ENCODE measurements around the gene PGLYRP4.
"Not testable (repeated sequence)": the region's sequence is repeated elsewhere in the genome, so short reads cannot be mapped to it uniquely, and the experiment has no call there.

PGLYRP4 gene

GRCh38 chr1:153352523-153352922, 3.9 kb upstream of the PGLYRP4 start:
- Histone ChIP-seq H3K27me3 (ENCODE audit: insufficient read depth, low read length, poor library complexity) (no peaks in the 10 kb centered on the region), H3K4ac (ENCODE audit: low read depth, low read length) (no peak overlapping the region), H3K56ac (ENCODE audit: low read length) (no peak overlapping the region), H3K4me3 (ENCODE audit: low read length) (no peak overlapping the region), H3K23ac (ENCODE audit: low read length) (no peak overlapping the region), H3K27ac (ENCODE audit: low read depth, low read length) (no peak overlapping the region), H4K8ac (ENCODE audit: low read depth, low read length) (no peak overlapping the region), H3K9ac (ENCODE audit: low read length) (no peak overlapping the region), H2BK5ac (ENCODE audit: low read length) (no peak overlapping the region), H3K36me3 (ENCODE audit: control insufficient read depth, insufficient read depth, low read length) (no peaks in the 10 kb centered on the region), H3K4me2 (ENCODE audit: low read length) (no peak overlapping the region), H4K5ac (ENCODE audit: low read length) (no peak overlapping the region), H3K18ac (ENCODE audit: low read length) (no peak overlapping the region), H2BK120ac (ENCODE audit: low read depth, low read length) (no peak overlapping the region), H3K4me1 (ENCODE audit: control insufficient read depth, low read depth, low read length) (no peaks in the 10 kb centered on the region), H3K79me2 (ENCODE audit: control insufficient read depth, insufficient read depth, low read length) (no peaks in the 10 kb centered on the region), H3K79me1 (ENCODE audit: low read length) (no peaks in the 10 kb centered on the region), H2BK15ac (replicated peaks; ENCODE audit: low read depth) (no peak overlapping the region), H2AK5ac (ENCODE audit: low read length) (no peak overlapping the region)
- peak; percentile 72 for DNase-seq
- no CpG with 5 or more reads among the region's 4 CpGs for WGBS (ENCODE audit: extremely low coverage, insufficient coverage, low lambda C conversion rate)

DNA sequence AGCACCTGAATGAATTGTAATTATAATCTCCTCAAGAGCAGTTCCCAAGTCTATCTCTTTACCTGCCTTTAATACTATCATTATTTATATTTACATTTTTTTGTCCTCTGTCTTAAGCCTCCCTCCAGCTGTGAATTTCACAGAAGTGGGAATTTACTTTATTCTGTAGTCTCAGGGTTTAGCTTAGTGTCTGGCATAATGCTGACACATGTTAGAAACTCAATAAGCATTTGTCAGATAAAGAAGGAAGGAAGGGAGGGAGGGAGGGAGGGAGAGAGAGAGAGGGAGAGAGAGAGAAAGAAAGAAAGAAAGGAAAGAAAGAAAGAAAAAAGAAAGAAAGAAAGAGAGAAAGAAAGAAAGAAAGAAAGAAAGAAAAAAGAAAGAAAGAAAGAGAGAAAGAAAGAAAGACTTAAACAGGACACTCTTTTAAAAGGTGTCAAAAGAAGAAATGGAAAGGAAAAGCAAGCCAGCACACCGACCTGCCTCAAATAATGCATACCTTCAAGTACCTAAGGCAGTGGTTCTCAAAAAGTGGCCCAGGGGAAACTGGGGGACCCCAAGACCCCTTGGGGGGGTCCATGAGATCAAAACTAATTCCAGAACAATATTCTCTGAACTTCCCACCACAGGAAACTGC, 1.8 kb upstream of the PGLYRP4 start:
- Histone ChIP-seq H4K8ac (ENCODE audit: low read depth, low read length) (no peak overlapping the region), H3K79me1 (ENCODE audit: low read length) (no peaks in the 10 kb centered on the region), H3K4me3 (ENCODE audit: low read length) (no peak overlapping the region), H2BK5ac (ENCODE audit: low read length) (no peak overlapping the region), H3K9ac (ENCODE audit: low read length) (no peak overlapping the region), H3K4ac (ENCODE audit: low read depth, low read length) (no peak overlapping the region), H3K27ac (ENCODE audit: low read depth, low read length) (no peak overlapping the region), H3K56ac (ENCODE audit: low read length) (no peak overlapping the region), H3K36me3 (ENCODE audit: control insufficient read depth, insufficient read depth, low read length) (no peaks in the 10 kb centered on the region), H3K79me2 (ENCODE audit: control insufficient read depth, insufficient read depth, low read length) (no peaks in the 10 kb centered on the region), H3K18ac (ENCODE audit: low read length) (no peak overlapping the region), H3K4me1 (ENCODE audit: control insufficient read depth, low read depth, low read length) (no peaks in the 10 kb centered on the region), H3K27me3 (ENCODE audit: insufficient read depth, low read length, poor library complexity) (no peaks in the 10 kb centered on the region), H4K5ac (ENCODE audit: low read length) (no peak overlapping the region), H2BK120ac (ENCODE audit: low read depth, low read length) (no peak overlapping the region), H2AK5ac (ENCODE audit: low read length) (no peak overlapping the region), H2BK15ac (replicated peaks; ENCODE audit: low read depth) (no peak overlapping the region), H3K23ac (ENCODE audit: low read length) (no peak overlapping the region), H3K4me2 (ENCODE audit: low read length) (no peak overlapping the region)
- WGBS (ENCODE audit: extremely low coverage, insufficient coverage, low lambda C conversion rate) = no CpG with 5 or more reads among the region's 1 CpG
- DNase-seq = no peak

DNA sequence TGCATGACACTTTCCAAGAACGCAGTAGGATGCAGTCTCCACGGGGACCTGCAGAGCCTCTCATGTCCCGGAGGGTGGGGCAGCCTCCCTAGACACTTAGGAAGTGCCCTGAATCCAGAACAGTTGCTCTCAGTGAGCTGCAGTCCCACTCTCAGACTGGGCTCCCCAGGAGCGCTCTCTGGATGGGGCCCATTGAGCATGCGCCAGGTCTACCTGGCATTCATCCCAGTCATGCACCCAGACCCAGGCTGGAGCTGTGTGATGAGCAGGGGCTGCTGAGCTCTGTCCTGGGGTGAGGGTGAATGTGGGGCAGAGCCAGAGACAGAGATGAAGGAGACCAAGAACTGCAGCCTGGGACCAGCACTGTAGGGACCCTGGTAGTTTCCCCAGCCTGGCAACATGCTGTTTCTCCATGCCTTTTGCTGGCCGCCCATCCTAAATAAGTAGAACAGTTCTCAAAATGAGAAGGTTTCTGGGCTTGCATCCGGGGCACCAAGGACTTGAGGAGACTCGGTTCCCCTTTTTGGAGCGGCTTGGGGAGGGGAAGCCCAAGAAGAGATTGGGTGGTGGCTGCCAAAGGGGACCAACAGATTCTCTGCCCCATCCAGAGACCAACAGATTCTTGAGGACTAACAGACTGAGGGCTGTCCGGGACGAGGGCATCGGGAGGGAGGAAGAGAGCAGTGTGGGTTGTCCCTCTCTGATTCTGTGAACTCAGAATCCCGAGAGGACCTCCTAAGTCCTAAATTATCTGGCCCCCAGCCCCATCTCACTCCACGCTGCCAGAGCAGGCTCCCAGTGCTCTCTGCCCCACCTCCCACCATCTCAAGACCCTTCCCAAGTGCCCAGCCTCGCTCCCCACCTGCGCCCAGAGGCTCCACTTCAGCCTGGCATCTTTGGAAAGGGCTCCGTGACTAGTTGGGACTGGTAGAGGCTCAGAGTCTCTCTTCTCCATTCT, 1.0 kb upstream of the PGLYRP4 start:
- H3K23ac ChIP-seq (ENCODE audit: low read length) = no peak overlapping the region
- no peak for DNase-seq
- H3K4me3 ChIP-seq (ENCODE audit: low read length) = no peak overlapping the region
- H3K36me3 ChIP-seq (ENCODE audit: control insufficient read depth, insufficient read depth, low read length) = no peaks in the 10 kb centered on the region
- H4K5ac ChIP-seq (ENCODE audit: low read length) = no peak overlapping the region
- no peak overlapping the region for H3K4me2 ChIP-seq (ENCODE audit: low read length)
- no peak overlapping the region for H3K9ac ChIP-seq (ENCODE audit: low read length)
- no peak overlapping the region for H3K56ac ChIP-seq (ENCODE audit: low read length)
- no peaks in the 10 kb centered on the region for H3K79me1 ChIP-seq (ENCODE audit: low read length)
- no peak overlapping the region for H3K4ac ChIP-seq (ENCODE audit: low read depth, low read length)
- no peak overlapping the region for H2BK15ac ChIP-seq (replicated peaks; ENCODE audit: low read depth)
- no peak overlapping the region for H3K18ac ChIP-seq (ENCODE audit: low read length)
- H4K8ac ChIP-seq (ENCODE audit: low read depth, low read length) = no peak overlapping the region
- H3K27me3 ChIP-seq (ENCODE audit: insufficient read depth, low read length, poor library complexity) = no peaks in the 10 kb centered on the region
- no peak overlapping the region for H2BK120ac ChIP-seq (ENCODE audit: low read depth, low read length)
- no CpG with 5 or more reads among the region's 17 CpGs for WGBS (ENCODE audit: extremely low coverage, insufficient coverage, low lambda C conversion rate)
- no peak overlapping the region for H2AK5ac ChIP-seq (ENCODE audit: low read length)
- H2BK5ac ChIP-seq (ENCODE audit: low read length) = no peak overlapping the region
- H3K79me2 ChIP-seq (ENCODE audit: control insufficient read depth, insufficient read depth, low read length) = no peaks in the 10 kb centered on the region
- no peak overlapping the region for H3K27ac ChIP-seq (ENCODE audit: low read depth, low read length)
- H3K4me1 ChIP-seq (ENCODE audit: control insufficient read depth, low read depth, low read length) = no peaks in the 10 kb centered on the region

- H3K36me3 ChIP-seq (ENCODE audit: control insufficient read depth, insufficient read depth, low read length) = no peaks in the 10 kb centered on the region
- H3K23ac ChIP-seq (ENCODE audit: low read length) = no peak overlapping the region
- H3K9ac ChIP-seq (ENCODE audit: low read length) = no peak overlapping the region
- H3K27ac ChIP-seq (ENCODE audit: low read depth, low read length) = no peak overlapping the region
- no peak overlapping the region for H2AK5ac ChIP-seq (ENCODE audit: low read length)
- WGBS (ENCODE audit: extremely low coverage, insufficient coverage, low lambda C conversion rate) = no CpG with 5 or more reads among the region's 7 CpGs
- H4K8ac ChIP-seq (ENCODE audit: low read depth, low read length) = no peak overlapping the region
- no peak overlapping the region for H3K4me2 ChIP-seq (ENCODE audit: low read length)
- H3K27me3 ChIP-seq (ENCODE audit: insufficient read depth, low read length, poor library complexity) = no peaks in the 10 kb centered on the region
- H2BK15ac ChIP-seq (replicated peaks; ENCODE audit: low read depth) = no peak overlapping the region
- no peak overlapping the region for H3K4ac ChIP-seq (ENCODE audit: low read depth, low read length)
- no peak overlapping the region for H2BK5ac ChIP-seq (ENCODE audit: low read length)
- no peak overlapping the region for H2BK120ac ChIP-seq (ENCODE audit: low read depth, low read length)
- DNase-seq = no peak
- no peak overlapping the region for H3K4me3 ChIP-seq (ENCODE audit: low read length)
- no peaks in the 10 kb centered on the region for H3K79me1 ChIP-seq (ENCODE audit: low read length)
- H3K56ac ChIP-seq (ENCODE audit: low read length) = no peak overlapping the region
- peaks cover 9% of the 10 kb centered on the region for H3K4me1 ChIP-seq (ENCODE audit: control insufficient read depth, low read depth, low read length)
- no peaks in the 10 kb centered on the region for H3K79me2 ChIP-seq (ENCODE audit: control insufficient read depth, insufficient read depth, low read length)
- no peak overlapping the region for H3K18ac ChIP-seq (ENCODE audit: low read length)
- H4K5ac ChIP-seq (ENCODE audit: low read length) = no peak overlapping the region
Observed at GRCh38 chr1:153347856-153348255, 785 bp downstream of the PGLYRP4 start.

GRCh38 chr1:153347049-153347448, 1.6 kb downstream of the PGLYRP4 start:
- not testable (repeated sequence) for H3K4me2 ChIP-seq (ENCODE audit: low read length); H3K23ac ChIP-seq (ENCODE audit: low read length); DNase-seq; H3K18ac ChIP-seq (ENCODE audit: low read length); H3K27ac ChIP-seq (ENCODE audit: low read depth, low read length); H3K4me1 ChIP-seq (ENCODE audit: control insufficient read depth, low read depth, low read length); H2BK5ac ChIP-seq (ENCODE audit: low read length); H3K4me3 ChIP-seq (ENCODE audit: low read length); H2AK5ac ChIP-seq (ENCODE audit: low read length); H3K79me1 ChIP-seq (ENCODE audit: low read length); H3K9ac ChIP-seq (ENCODE audit: low read length); H4K8ac ChIP-seq (ENCODE audit: low read depth, low read length); H3K4ac ChIP-seq (ENCODE audit: low read depth, low read length); H3K27me3 ChIP-seq (ENCODE audit: insufficient read depth, low read length, poor library complexity); H3K79me2 ChIP-seq (ENCODE audit: control insufficient read depth, insufficient read depth, low read length); H4K5ac ChIP-seq (ENCODE audit: low read length); H3K36me3 ChIP-seq (ENCODE audit: control insufficient read depth, insufficient read depth, low read length); H2BK15ac ChIP-seq (replicated peaks; ENCODE audit: low read depth); H2BK120ac ChIP-seq (ENCODE audit: low read depth, low read length); H3K56ac ChIP-seq (ENCODE audit: low read length)
- no CpG with 5 or more reads among the region's 14 CpGs for WGBS (ENCODE audit: extremely low coverage, insufficient coverage, low lambda C conversion rate)
